HG03521 (cell line): ENCODE results near the gene GALR2.

Experiments used
- ATAC-seq: cut with Tn5 transposase; IDR thresholded peaks from one replicate; pipeline ENCODE4 v1.9.1; 2021; ENCODE audit warnings: mild to moderate bottlenecking, moderate library complexity; ENCODE audit not compliant: unreplicated experiment

Gene GALR2

GRCh38 chr17:76079535-76079955 lies 5.0 kb downstream of the GALR2 start:
- no peak for ATAC-seq

- ATAC-seq: no peak
Observed at GRCh38 chr17:76079956-76080767, 5.6 kb downstream of the GALR2 start.

- no peak for ATAC-seq
Observed at GRCh38 chr17:76080768-76081287, 6.2 kb downstream of the GALR2 start.

- ATAC-seq: no peak
Observed at GRCh38 chr17:76081295-76082210, 7.0 kb downstream of the GALR2 start.

- ATAC-seq: no peak
Observed at GRCh38 chr17:76082326-76083251, 8.0 kb downstream of the GALR2 start.

- no peak for ATAC-seq
Observed at GRCh38 chr17:76083536-76084182, 9.1 kb downstream of the GALR2 start.

GRCh38 chr17:76085066-76085730 lies 10.6 kb downstream of the GALR2 start:
- ATAC-seq: no peak

GRCh38 chr17:76085731-76086366 lies 11.3 kb downstream of the GALR2 start:
- ATAC-seq: no peak

GRCh38 chr17:76086384-76086783 lies 11.8 kb downstream of the GALR2 start:
- ATAC-seq: no peak

GRCh38 chr17:76087531-76087930 lies 12.9 kb downstream of the GALR2 start:
- ATAC-seq: no peak

GRCh38 chr17:76088041-76088867 lies 13.7 kb downstream of the GALR2 start:
- no peak for ATAC-seq

- no peak for ATAC-seq
Observed at GRCh38 chr17:76088868-76089576, 14.4 kb downstream of the GALR2 start.

GRCh38 chr17:76089680-76090516 lies 15.3 kb downstream of the GALR2 start:
- ATAC-seq: no peak

- no peak for ATAC-seq
Observed at GRCh38 chr17:76090517-76091129, 16.0 kb downstream of the GALR2 start.

GRCh38 chr17:76091526-76092286 lies 17.1 kb downstream of the GALR2 start:
- no peak for ATAC-seq
